Adrenal gland (tissue), 12 donors: ENCODE measurements around the gene FRMPD3. TPM values are rescaled to one million over a fixed set of nuclear protein-coding genes. Genes with fewer than 3 reads are reported as not detected.
A peak's percentile ranks its signal among the peaks of the same experiment; 100 is the strongest.

ENCODE experiments used
- DNase-seq, 7 donors: peaks; one replicate each; pipeline ENCODE4 v3.0.0-alpha.2; 2019 to 2020
- H3K27ac ChIP-seq, 5 donors: fragments of 200-600 bp; sonication (generic) in 4 of 5; 1 replicate in 3 of 5; 2 replicates in 2 of 5; pipeline versions ENCODE4 v1.5.1 to v1.8.0; 2016 to 2020; ENCODE audit warnings: mild to moderate bottlenecking in 1 of 5
- H3K27me3 ChIP-seq: fragments of 200-600 bp; 2 replicates; pipeline ENCODE4 v1.8.0; 2021
- H3K36me3 ChIP-seq, 2 donors: fragments of 200-600 bp; replicated peaks in 1 of 2; 1 replicate in 1 of 2; 2 replicates in 1 of 2; pipeline versions ENCODE4 v1.5.1 to v1.8.0; 2018 to 2022
- H3K4me1 ChIP-seq, 2 donors: fragments of 200-600 bp; replicated peaks in 1 of 2; 1 replicate in 1 of 2; 2 replicates in 1 of 2; pipeline versions ENCODE4 v1.5.1 to v1.8.0; 2018 to 2021
- H3K4me3 ChIP-seq, 4 donors: fragments of 200-600 bp; sonication (generic) in 3 of 4; one replicate each; pipeline ENCODE4 v1.5.1; 2016 to 2018
- H3K9me3 ChIP-seq, 3 donors: fragments of 200-600 bp; sonication (generic) in 1 of 3; replicated peaks in 1 of 3; 1 replicate in 2 of 3; 2 replicates in 1 of 3; pipeline versions ENCODE4 v1.5.1 to v1.8.0; 2016 to 2021
- POLR2A ChIP-seq, 2 donors: fragments of 450-650 bp; IDR thresholded peaks; one replicate each; pipeline ENCODE4 v1.6.1; 2017; ENCODE audit warnings: antibody characterized with exemption in 2 of 2, mild to moderate bottlenecking in 2 of 2, moderate library complexity in 1 of 2
- WGBS, 4 donors: extraction: QIAGEN DNeasy Blood & Tissue Kit in 2 of 4; methylation state at CpG; one replicate each; pipeline versions ENCODE4 v1.1.5 to v1.1.7; 2013 to 2017; 5-methylcytosine and 5-hydroxymethylcytosine counted together
- intact Hi-C, 2 donors: fragments of 100-400 bp; cut with DNase I; formaldehyde crosslinking; loops; one replicate each; pipeline versions ENCODE4 v1.14.1 to v1.15.0; 2022 to 2023
- polyA plus RNA-seq, 3 donors: library from polyadenylated mRNA; stranded (reverse); fragments of 200-250 nt in 2 of 3; fragments of 350-450 nt in 1 of 3; fragmentation: Illumina TruSeq in 1 of 3; extraction: RNeasy Lipid Tissue Mini Kit (QIAGEN cat#74804) in 1 of 3; gene quantifications; one replicate each; pipeline ENCODE4 v1.2.3, GENCODE V29; 2013 to 2014
- total RNA-seq, 9 donors: library from RNA; depleted of rRNA in 4 of 9; stranded (reverse); fragments of >200 nt in 4 of 9; fragments of 120-200 nt in 1 of 9; fragmentation: NEBNext Ultra II Directional in 1 of 9; extraction: Animal tissue kit (Norgen Biotek cat#: 25700) in 1 of 9; gene quantifications; one replicate each; pipeline versions ENCODE4 v1.1.0 to v1.2.4, GENCODE V29; 2013 to 2023
- TF ChIP-seq, protein P1 (sequence below), 6 experiments: fragments of 450-650 bp in 4 of 6; fragments of 200-600 bp in 2 of 6; sonication (generic) in 1 of 6; IDR thresholded peaks; 1 replicate in 5 of 6; 2 replicates in 1 of 6; pipeline versions ENCODE4 v1.5.1 to v1.8.0; 2016 to 2021; ENCODE audit warnings: antibody characterized with exemption in 6 of 6, mild to moderate bottlenecking in 2 of 6, moderate library complexity in 1 of 6
- donor health status: healthy with polysubstance abuse.
- donor health status: Bipolar disorder and iron deficiency.
- donor health status: DM: yes; HTN: yes; CAD: no.
- donor health status: DM: no; HTN: no; CAD: no.
- donor health status: DM: no; HTN: no; CAD: no.
- donor health status: DM: yes; HTN: yes; CAD: no.

FRMPD3 gene
- total and polyA plus RNA-seq, 12 donors = 0.03 to 0.69 (median 0.22) TPM; not detected in 4

DNA sequence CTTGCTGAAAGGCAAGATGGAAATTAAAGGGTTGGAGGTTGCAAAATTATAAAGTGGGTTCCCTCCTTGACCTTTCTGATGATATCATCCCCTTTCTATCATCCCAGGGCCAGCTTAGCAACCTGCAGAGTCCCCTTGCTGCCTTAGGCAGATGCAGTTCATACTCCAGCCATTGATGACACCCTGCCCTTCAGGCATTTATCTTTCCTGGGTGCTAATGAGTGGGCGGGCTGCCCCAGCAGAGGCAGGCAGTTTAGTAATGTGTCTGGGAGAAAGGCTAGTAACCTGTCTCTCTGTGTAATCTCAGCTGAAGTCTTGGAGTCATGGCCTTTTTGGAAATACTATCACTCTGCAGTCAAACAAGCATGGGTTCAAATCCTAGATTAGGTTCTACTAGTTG is 3.8 kb upstream of the FRMPD3 start:
- WGBS, 4 donors = 67 to 80% (median 79%) methylated on average over 1 of the region's 1 CpG; no CpG with 5 or more reads in 1 of the 4 donors
- Histone ChIP-seq H3K36me3 (no peaks in the 10 kb centered on the region), H3K9me3 (no peaks in the 10 kb centered on the region), H3K27me3 (peaks cover 49% of the 10 kb centered on the region), H3K4me3 (no peak overlapping the region), H3K4me1 (no peaks in the 10 kb centered on the region), H3K27ac (no peak overlapping the region)
- intact Hi-C loops = no loop called here
- no peak for DNase-seq
- TF ChIP-seq, protein P1, sequence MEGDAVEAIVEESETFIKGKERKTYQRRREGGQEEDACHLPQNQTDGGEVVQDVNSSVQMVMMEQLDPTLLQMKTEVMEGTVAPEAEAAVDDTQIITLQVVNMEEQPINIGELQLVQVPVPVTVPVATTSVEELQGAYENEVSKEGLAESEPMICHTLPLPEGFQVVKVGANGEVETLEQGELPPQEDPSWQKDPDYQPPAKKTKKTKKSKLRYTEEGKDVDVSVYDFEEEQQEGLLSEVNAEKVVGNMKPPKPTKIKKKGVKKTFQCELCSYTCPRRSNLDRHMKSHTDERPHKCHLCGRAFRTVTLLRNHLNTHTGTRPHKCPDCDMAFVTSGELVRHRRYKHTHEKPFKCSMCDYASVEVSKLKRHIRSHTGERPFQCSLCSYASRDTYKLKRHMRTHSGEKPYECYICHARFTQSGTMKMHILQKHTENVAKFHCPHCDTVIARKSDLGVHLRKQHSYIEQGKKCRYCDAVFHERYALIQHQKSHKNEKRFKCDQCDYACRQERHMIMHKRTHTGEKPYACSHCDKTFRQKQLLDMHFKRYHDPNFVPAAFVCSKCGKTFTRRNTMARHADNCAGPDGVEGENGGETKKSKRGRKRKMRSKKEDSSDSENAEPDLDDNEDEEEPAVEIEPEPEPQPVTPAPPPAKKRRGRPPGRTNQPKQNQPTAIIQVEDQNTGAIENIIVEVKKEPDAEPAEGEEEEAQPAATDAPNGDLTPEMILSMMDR (IDR thresholded peaks at IDR 0.05) = no peak
- no peak for TF ChIP-seq POLR2A (IDR thresholded peaks at IDR 0.05)

DNA sequence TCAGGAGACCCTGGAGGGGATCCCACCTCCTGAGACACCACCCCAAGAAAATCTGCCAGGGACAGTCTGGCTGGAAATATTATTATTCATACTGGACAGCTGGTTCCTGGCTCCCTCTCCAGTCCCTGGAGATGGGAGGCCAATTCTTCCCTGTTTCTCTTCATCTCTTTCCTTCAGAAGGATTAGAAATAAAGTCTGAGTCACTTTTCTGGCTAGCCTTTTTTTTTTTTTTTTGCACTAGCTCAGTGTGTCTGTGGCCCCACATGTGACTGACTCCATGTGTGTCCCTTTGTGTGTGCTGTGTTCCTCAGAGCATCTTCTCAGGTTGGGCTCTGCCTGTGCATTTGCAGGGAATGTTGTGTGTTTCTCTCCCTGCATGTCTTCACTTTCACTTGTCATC is 1.8 kb upstream of the FRMPD3 start:
- TF ChIP-seq, protein P1 (IDR thresholded peaks at IDR 0.05) = no peak
- no peak for TF ChIP-seq POLR2A (IDR thresholded peaks at IDR 0.05)
- H3K27me3 ChIP-seq = peaks cover 62% of the 10 kb centered on the region
- H3K27ac ChIP-seq = no peak overlapping the region
- DNase-seq = no peak
- no peaks in the 10 kb centered on the region for H3K36me3 ChIP-seq
- H3K4me3 ChIP-seq = no peak overlapping the region
- H3K9me3 ChIP-seq = no peaks in the 10 kb centered on the region
- intact Hi-C loops = no loop called here
- H3K4me1 ChIP-seq = no peaks in the 10 kb centered on the region

DNA sequence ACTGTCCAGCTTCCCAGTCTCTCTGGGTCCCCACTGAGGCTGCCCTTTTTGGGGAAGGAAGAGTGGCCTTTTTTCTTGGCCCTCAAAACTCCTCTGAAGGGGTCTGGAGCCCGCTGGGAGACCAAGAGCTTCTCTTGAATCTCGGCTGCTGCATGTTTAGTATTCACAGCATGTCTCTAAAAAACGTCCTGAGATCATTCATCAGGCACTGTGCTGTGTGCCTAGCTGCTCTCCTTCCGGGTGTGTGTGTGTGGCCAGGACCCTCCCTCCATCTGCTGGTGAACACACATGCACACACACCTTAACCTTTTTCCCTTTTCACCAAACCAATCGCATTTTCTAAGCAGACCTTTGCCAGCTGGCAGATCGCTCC is 841 bp upstream of the FRMPD3 start:
- H3K27me3 ChIP-seq = peaks cover 64% of the 10 kb centered on the region
- H3K4me1 ChIP-seq = no peaks in the 10 kb centered on the region
- H3K36me3 ChIP-seq = no peaks in the 10 kb centered on the region

DNA sequence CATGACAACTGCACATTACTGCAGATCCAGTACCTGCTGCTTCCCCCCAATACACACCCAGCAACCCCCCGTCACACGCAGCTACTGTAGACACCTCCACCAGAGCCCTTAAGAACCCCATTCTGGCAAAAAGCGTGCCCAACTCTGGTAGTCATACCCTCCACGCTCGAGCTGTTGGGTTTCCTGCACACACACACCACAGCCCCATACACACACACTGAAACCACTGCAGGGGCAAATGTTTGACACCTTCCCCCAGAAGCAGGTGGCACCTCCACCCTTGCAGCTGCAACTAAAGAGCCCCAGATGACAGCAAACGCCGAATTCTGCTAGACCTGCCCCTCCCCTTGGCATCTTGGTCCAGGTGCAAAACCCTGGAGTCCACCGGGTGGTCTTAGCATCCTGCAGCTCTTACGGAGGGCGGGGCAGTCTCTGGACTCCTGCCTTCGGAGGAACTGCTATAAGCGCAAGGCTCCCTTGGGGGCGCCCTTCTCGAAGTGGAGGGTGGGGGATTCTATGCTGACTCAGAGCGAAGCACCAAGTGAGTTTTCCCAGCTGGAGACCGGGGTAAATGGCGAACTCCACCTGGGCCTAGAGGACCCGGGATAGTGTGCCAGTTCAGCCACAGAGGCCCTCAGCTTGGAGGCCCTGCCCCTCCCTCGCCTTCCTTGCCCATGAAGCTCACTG is 1.5 kb downstream of the FRMPD3 start:
- no peaks in the 10 kb centered on the region for H3K4me1 ChIP-seq
- no peaks in the 10 kb centered on the region for H3K9me3 ChIP-seq
- TF ChIP-seq, protein P1 (IDR thresholded peaks at IDR 0.05) = no peak
- TF ChIP-seq POLR2A (IDR thresholded peaks at IDR 0.05) = no peak
- H3K4me3 ChIP-seq = no peak overlapping the region
- peaks cover 66% of the 10 kb centered on the region for H3K27me3 ChIP-seq
- DNase-seq = no peak
- H3K36me3 ChIP-seq = no peaks in the 10 kb centered on the region
- H3K27ac ChIP-seq = no peak overlapping the region
- WGBS, 4 donors = 30 to 60% (median 36%) methylated on average over 3 to 19 of the region's 19 CpGs
- intact Hi-C loops = no loop called here

More for the DNA sequence above, 841 bp upstream of the FRMPD3 start:
- Histone ChIP-seq H3K9me3 (no peaks in the 10 kb centered on the region), H3K27ac (no peak overlapping the region), H3K4me3 (peak overlapping the region in 1 of 4 donors; percentile 41)
- intact Hi-C loops = no loop called here
- TF ChIP-seq, protein P1 (IDR thresholded peaks at IDR 0.05) = no peak
- no peak for TF ChIP-seq POLR2A (IDR thresholded peaks at IDR 0.05)
- DNase-seq = no peak
- 0 to 35% (median 31%) methylated on average over 3 to 6 of the region's 6 CpGs for WGBS, 4 donors
